ENCODE measurements around the gene CLIC1. TPM values are rescaled to one million over a fixed set of nuclear protein-coding genes. Genes with fewer than 3 reads are reported as not detected.

Gene CLIC1
- total RNA-seq, 1 experiment from 2014 or later: 1,241 TPM

GRCh38 chr6:31768363-31769257, 32.3 kb upstream of the CLIC1 start:
- DNase-seq (ENCODE audit: low read depth): no peak

GRCh38 chr6:31767096-31767645, 30.8 kb upstream of the CLIC1 start:
- DNase-seq (ENCODE audit: low read depth): no peak

- no peak for DNase-seq (ENCODE audit: low read depth)
Observed at GRCh38 chr6:31765910-31766794, 29.8 kb upstream of the CLIC1 start.

GRCh38 chr6:31765559-31765909, 29.2 kb upstream of the CLIC1 start:
- DNase-seq (ENCODE audit: low read depth): no peak

GRCh38 chr6:31764198-31764597, 27.9 kb upstream of the CLIC1 start:
- no peak for DNase-seq (ENCODE audit: low read depth)

GRCh38 chr6:31763619-31763940, 27.2 kb upstream of the CLIC1 start:
- DNase-seq (ENCODE audit: low read depth): no peak

- DNase-seq (ENCODE audit: low read depth): no peak
Observed at GRCh38 chr6:31762878-31763618, 26.7 kb upstream of the CLIC1 start.

- no peak for DNase-seq (ENCODE audit: low read depth)
Observed at GRCh38 chr6:31762356-31762755, 26.0 kb upstream of the CLIC1 start, which contains the start of gene SAPCD1. Gene SAPCD1, plus strand, starts transcription at chr6:31762656. Its CDS starts 399 bp downstream, at chr6:31763055.

- DNase-seq (ENCODE audit: low read depth): no peak
Observed at GRCh38 chr6:31761343-31761742, 25.0 kb upstream of the CLIC1 start.

GRCh38 chr6:31760790-31761189, 24.5 kb upstream of the CLIC1 start:
- DNase-seq (ENCODE audit: low read depth): no peak

- DNase-seq (ENCODE audit: low read depth): no peak
Observed at GRCh38 chr6:31758281-31758680, 22.0 kb upstream of the CLIC1 start.

- peak; percentile 86 for DNase-seq (ENCODE audit: low read depth)
Observed at GRCh38 chr6:31752739-31753319, 16.5 kb upstream of the CLIC1 start.

GRCh38 chr6:31750411-31751022, 14.2 kb upstream of the CLIC1 start:
- peak; percentile 74 for DNase-seq (ENCODE audit: low read depth)

- no peak for DNase-seq (ENCODE audit: low read depth)
Observed at GRCh38 chr6:31749301-31750036, 13.1 kb upstream of the CLIC1 start.

- DNase-seq (ENCODE audit: low read depth): no peak
Observed at GRCh38 chr6:31744422-31744821, 8.1 kb upstream of the CLIC1 start.

GRCh38 chr6:31742894-31743293, 6.6 kb upstream of the CLIC1 start:
- no peak for DNase-seq (ENCODE audit: low read depth)

GRCh38 chr6:31741815-31742214, 5.5 kb upstream of the CLIC1 start:
- no peak for DNase-seq (ENCODE audit: low read depth)

GRCh38 chr6:31740397-31741223, 4.3 kb upstream of the CLIC1 start:
- DNase-seq (ENCODE audit: low read depth): no peak

GRCh38 chr6:31739639-31740396, 3.5 kb upstream of the CLIC1 start, which contains the start of gene MSH5:
Gene MSH5, plus strand, starts transcription at chr6:31740005. Its CDS starts 462 bp downstream, at chr6:31740467.
- peak; percentile 100 for DNase-seq (ENCODE audit: low read depth)

All from Daoy (cell line).